WTC11 (cell line): ENCODE measurements around the gene SEL1L3. TPM values are rescaled to one million over a fixed set of nuclear protein-coding genes. Genes with fewer than 3 reads are reported as not detected.

Experiments used
- ATAC-seq: fragments of 200-7000 bp; cut with Tn5 transposase; 2 replicates; pipeline ENCODE4 v1.10.0; 2021; ENCODE audit warnings: mild to moderate bottlenecking, moderate library complexity
- CTCF ChIA-PET: fragments of 300-600 bp; sonication (Branson Sonifier 250); formaldehyde crosslinking; loops from one replicate; lab custom pipeline; 2021; ENCODE audit warnings: antibody characterized with exemption; lab: Charles Lee
- POLR2A ChIA-PET: fragments of 350-600 bp; sonication (Branson Sonifier 250); formaldehyde crosslinking; loops from one replicate; lab custom pipeline; 2021; ENCODE audit warnings: antibody characterized with exemption; lab: Charles Lee
- DNase-seq: peaks from one replicate; pipeline ENCODE4 v3.0.0; 2021; ENCODE audit warnings: low spot score
- H3K27ac Mint-ChIP-seq: 2 replicates; pipeline ENCODE4 v1.8.0; 2021; ENCODE audit warnings: mixed read lengths
- H3K27me3 Mint-ChIP-seq: 2 replicates; pipeline ENCODE4 v1.8.0; 2021; ENCODE audit warnings: low read depth, mild to moderate bottlenecking, moderate library complexity, mixed read lengths
- H3K36me3 Mint-ChIP-seq: 2 replicates; pipeline ENCODE4 v1.8.0; 2021; ENCODE audit warnings: mixed read lengths
- H3K4me1 Mint-ChIP-seq: 2 replicates; pipeline ENCODE4 v1.8.0; 2022; ENCODE audit warnings: mixed read lengths
- H3K4me3 Mint-ChIP-seq: 2 replicates; pipeline ENCODE4 v1.8.0; 2021; ENCODE audit warnings: mild to moderate bottlenecking, moderate library complexity, mixed read lengths
- H3K9me3 Mint-ChIP-seq: 2 replicates; pipeline ENCODE4 v1.8.0; 2021; ENCODE audit warnings: mixed read lengths
- ELF4 ChIP-seq: sonication (generic); formaldehyde crosslinking; IDR thresholded peaks from 2 replicates; pipeline ENCODE4 v1.8.1; 2022; ENCODE audit warnings: low read depth, mild to moderate bottlenecking, moderate library complexity, missing genetic modification reagents
- FOXJ3 ChIP-seq: sonication (generic); formaldehyde crosslinking; IDR thresholded peaks from 2 replicates; pipeline ENCODE4 v1.9.0; 2021; ENCODE audit warnings: missing genetic modification reagents, mild to moderate bottlenecking, borderline replicate concordance
- FOXK1 ChIP-seq: sonication (generic); formaldehyde crosslinking; IDR thresholded peaks from 2 replicates; pipeline ENCODE4 v1.8.0; 2022; ENCODE audit warnings: mild to moderate bottlenecking, moderate library complexity, missing genetic modification reagents
- FOXP1 ChIP-seq: sonication (generic); formaldehyde crosslinking; IDR thresholded peaks from 2 replicates; pipeline ENCODE4 v1.8.0; 2022; ENCODE audit warnings: missing genetic modification reagents, mild to moderate bottlenecking, moderate library complexity, borderline replicate concordance
- SP1 ChIP-seq: sonication (generic); formaldehyde crosslinking; conservative IDR thresholded peaks from 2 replicates; pipeline ENCODE4 v1.8.1; 2022; ENCODE audit warnings: missing genetic modification reagents
- total RNA-seq: library from RNA; stranded (reverse); gene quantifications from 3 replicates; pipeline ENCODE4 v1.2.3, GENCODE V29; 2021
- TF ChIP-seq, protein P1 (sequence below): fragments of 250-450 bp; sonication (Bioruptor Pico); IDR thresholded peaks from 2 replicates; pipeline ENCODE4 v1.8.0; 2021; ENCODE audit warnings: mild to moderate bottlenecking
- TF ChIP-seq, protein P2 (sequence below): sonication (generic); formaldehyde crosslinking; conservative IDR thresholded peaks from 2 replicates; pipeline ENCODE4 v1.8.1; 2022; ENCODE audit warnings: mild to moderate bottlenecking, missing genetic modification reagents
- TF ChIP-seq, protein P3 (sequence below): sonication (generic); formaldehyde crosslinking; IDR thresholded peaks from 2 replicates; pipeline ENCODE4 v1.8.1; 2022; ENCODE audit warnings: low read depth, mild to moderate bottlenecking, moderate library complexity, missing genetic modification reagents, borderline replicate concordance
- TF ChIP-seq, protein P4 (sequence below): sonication (generic); formaldehyde crosslinking; conservative IDR thresholded peaks from 2 replicates; pipeline ENCODE4 v1.8.1; 2023; ENCODE audit warnings: mild to moderate bottlenecking, low read depth, missing genetic modification reagents, moderate library complexity
- TF ChIP-seq, protein P5 (sequence below): fragments of 250-450 bp; sonication (Bioruptor Pico); IDR thresholded peaks from 2 replicates; pipeline ENCODE4 v1.9.0; 2021; ENCODE audit warnings: mild to moderate bottlenecking
- TF ChIP-seq, protein P6 (sequence below): sonication (generic); formaldehyde crosslinking; IDR thresholded peaks from 2 replicates; pipeline ENCODE4 v1.8.1; 2023; ENCODE audit warnings: mild to moderate bottlenecking, missing genetic modification reagents, moderate library complexity
- TF ChIP-seq, protein P7 (sequence below): sonication (generic); formaldehyde crosslinking; IDR thresholded peaks from 2 replicates; pipeline ENCODE4 v1.8.1; 2022; ENCODE audit warnings: mild to moderate bottlenecking, missing genetic modification reagents, moderate library complexity, borderline replicate concordance
- TF ChIP-seq, protein P8 (sequence below): fragments of 200-600 bp; IDR thresholded peaks from 2 replicates; pipeline ENCODE4 v1.8.0; 2022; ENCODE audit warnings: antibody characterized with exemption
- TF ChIP-seq, protein P9 (sequence below): fragments of 250-450 bp; sonication (Bioruptor Pico); conservative IDR thresholded peaks from 2 replicates; pipeline ENCODE4 v1.9.0; 2021; ENCODE audit warnings: mild to moderate bottlenecking

Gene SEL1L3
- total RNA-seq, 1 experiment from 2014 or later: 31.5 TPM

DNA sequence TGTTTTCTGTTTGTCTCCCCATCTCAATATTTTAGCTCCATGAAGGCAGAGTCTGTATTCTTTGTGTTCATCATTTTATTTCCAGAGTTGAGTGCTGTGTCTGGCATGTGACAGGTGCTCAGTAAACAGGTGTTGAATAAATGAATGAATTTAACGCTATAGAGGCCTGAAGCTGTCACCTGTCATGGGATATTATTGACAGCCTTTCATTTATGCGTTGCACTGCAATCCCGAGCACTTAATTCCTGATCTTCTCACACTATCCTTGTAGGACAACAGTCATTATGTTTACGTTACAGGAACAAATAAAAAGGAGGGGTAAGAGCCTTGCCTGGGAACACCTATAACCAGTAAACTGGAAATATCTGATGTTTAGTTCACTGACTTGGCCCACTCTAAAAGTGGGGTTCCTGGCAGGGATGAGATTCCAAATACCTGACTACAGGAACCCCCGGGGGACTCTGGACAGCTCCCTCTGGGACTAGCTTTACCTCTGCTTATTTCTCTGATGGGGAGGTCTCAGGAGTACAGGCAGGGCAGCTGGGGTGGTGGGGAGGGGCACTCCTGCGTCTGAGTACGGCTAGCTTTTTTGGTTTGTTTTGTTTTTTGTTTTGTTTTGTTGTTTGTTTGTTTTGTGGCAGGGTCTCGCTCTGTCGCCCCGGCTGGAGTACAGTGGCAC, 36.6 kb downstream of the SEL1L3 start (continued):
- TF ChIP-seq, protein P1, sequence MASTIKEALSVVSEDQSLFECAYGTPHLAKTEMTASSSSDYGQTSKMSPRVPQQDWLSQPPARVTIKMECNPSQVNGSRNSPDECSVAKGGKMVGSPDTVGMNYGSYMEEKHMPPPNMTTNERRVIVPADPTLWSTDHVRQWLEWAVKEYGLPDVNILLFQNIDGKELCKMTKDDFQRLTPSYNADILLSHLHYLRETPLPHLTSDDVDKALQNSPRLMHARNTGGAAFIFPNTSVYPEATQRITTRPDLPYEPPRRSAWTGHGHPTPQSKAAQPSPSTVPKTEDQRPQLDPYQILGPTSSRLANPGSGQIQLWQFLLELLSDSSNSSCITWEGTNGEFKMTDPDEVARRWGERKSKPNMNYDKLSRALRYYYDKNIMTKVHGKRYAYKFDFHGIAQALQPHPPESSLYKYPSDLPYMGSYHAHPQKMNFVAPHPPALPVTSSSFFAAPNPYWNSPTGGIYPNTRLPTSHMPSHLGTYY (CRISPR knock-in tag): no peak

DNA sequence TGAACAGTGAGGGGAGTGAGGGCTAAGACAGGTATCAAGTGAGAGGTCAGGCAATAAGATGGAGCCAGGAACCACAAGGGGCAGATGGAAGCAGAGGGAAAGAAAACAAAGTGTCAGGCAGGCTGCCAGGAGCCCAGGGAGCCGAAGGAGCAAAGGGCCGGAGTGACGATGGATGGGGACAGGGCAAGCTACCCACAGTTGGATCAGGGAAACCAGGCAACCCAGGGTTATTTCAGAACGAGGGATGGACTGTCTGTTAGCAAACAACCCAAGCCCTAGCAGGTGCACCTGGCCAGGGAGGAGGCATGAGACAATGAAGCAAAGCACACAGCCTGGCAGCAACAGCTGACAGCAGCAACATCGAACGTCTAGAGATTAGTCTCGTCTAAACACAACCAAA, 39.2 kb downstream of the SEL1L3 start:
- Mint-ChIP-seq H3K27me3 (no peaks in the 10 kb centered on the region), H3K36me3 (peaks cover 29% of the 10 kb centered on the region), H3K27ac (peak overlapping the region; percentile 53; the same call in 1 of the 2 replicates), H3K4me1 (peaks cover 20% of the 10 kb centered on the region), H3K4me3 (no peak overlapping the region), H3K9me3 (no peaks in the 10 kb centered on the region)
- DNase-seq (no peak), ATAC-seq (no peak)
- ChIA-PET POLR2A (no interaction called here), CTCF (interaction anchor here (1.0 kb wide), 1 partner anchor 164 kb away, joined by 3 read pairs; no protein-coding TSS in a partner anchor)
- TF ChIP-seq, protein P2, sequence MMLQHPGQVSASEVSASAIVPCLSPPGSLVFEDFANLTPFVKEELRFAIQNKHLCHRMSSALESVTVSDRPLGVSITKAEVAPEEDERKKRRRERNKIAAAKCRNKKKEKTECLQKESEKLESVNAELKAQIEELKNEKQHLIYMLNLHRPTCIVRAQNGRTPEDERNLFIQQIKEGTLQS (CRISPR knock-in tag): no peak
- TF ChIP-seq, protein P3, sequence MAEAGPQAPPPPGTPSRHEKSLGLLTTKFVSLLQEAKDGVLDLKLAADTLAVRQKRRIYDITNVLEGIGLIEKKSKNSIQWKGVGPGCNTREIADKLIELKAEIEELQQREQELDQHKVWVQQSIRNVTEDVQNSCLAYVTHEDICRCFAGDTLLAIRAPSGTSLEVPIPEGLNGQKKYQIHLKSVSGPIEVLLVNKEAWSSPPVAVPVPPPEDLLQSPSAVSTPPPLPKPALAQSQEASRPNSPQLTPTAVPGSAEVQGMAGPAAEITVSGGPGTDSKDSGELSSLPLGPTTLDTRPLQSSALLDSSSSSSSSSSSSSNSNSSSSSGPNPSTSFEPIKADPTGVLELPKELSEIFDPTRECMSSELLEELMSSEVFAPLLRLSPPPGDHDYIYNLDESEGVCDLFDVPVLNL (CRISPR knock-in tag): no peak
- TF ChIP-seq, protein P4, sequence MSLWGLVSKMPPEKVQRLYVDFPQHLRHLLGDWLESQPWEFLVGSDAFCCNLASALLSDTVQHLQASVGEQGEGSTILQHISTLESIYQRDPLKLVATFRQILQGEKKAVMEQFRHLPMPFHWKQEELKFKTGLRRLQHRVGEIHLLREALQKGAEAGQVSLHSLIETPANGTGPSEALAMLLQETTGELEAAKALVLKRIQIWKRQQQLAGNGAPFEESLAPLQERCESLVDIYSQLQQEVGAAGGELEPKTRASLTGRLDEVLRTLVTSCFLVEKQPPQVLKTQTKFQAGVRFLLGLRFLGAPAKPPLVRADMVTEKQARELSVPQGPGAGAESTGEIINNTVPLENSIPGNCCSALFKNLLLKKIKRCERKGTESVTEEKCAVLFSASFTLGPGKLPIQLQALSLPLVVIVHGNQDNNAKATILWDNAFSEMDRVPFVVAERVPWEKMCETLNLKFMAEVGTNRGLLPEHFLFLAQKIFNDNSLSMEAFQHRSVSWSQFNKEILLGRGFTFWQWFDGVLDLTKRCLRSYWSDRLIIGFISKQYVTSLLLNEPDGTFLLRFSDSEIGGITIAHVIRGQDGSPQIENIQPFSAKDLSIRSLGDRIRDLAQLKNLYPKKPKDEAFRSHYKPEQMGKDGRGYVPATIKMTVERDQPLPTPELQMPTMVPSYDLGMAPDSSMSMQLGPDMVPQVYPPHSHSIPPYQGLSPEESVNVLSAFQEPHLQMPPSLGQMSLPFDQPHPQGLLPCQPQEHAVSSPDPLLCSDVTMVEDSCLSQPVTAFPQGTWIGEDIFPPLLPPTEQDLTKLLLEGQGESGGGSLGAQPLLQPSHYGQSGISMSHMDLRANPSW: no peak
- TF ChIP-seq FOXK1 (CRISPR knock-in tag) (no peak), SP1 (no peak), ELF4 (CRISPR knock-in tag) (no peak), FOXJ3 (CRISPR knock-in tag) (no peak), FOXP1 (CRISPR knock-in tag) (no peak)
- TF ChIP-seq, protein P5, sequence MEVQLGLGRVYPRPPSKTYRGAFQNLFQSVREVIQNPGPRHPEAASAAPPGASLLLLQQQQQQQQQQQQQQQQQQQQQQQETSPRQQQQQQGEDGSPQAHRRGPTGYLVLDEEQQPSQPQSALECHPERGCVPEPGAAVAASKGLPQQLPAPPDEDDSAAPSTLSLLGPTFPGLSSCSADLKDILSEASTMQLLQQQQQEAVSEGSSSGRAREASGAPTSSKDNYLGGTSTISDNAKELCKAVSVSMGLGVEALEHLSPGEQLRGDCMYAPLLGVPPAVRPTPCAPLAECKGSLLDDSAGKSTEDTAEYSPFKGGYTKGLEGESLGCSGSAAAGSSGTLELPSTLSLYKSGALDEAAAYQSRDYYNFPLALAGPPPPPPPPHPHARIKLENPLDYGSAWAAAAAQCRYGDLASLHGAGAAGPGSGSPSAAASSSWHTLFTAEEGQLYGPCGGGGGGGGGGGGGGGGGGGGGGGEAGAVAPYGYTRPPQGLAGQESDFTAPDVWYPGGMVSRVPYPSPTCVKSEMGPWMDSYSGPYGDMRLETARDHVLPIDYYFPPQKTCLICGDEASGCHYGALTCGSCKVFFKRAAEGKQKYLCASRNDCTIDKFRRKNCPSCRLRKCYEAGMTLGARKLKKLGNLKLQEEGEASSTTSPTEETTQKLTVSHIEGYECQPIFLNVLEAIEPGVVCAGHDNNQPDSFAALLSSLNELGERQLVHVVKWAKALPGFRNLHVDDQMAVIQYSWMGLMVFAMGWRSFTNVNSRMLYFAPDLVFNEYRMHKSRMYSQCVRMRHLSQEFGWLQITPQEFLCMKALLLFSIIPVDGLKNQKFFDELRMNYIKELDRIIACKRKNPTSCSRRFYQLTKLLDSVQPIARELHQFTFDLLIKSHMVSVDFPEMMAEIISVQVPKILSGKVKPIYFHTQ: no peak
- TF ChIP-seq, protein P6, sequence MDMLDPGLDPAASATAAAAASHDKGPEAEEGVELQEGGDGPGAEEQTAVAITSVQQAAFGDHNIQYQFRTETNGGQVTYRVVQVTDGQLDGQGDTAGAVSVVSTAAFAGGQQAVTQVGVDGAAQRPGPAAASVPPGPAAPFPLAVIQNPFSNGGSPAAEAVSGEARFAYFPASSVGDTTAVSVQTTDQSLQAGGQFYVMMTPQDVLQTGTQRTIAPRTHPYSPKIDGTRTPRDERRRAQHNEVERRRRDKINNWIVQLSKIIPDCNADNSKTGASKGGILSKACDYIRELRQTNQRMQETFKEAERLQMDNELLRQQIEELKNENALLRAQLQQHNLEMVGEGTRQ (CRISPR knock-in tag): no peak
- TF ChIP-seq, protein P7, sequence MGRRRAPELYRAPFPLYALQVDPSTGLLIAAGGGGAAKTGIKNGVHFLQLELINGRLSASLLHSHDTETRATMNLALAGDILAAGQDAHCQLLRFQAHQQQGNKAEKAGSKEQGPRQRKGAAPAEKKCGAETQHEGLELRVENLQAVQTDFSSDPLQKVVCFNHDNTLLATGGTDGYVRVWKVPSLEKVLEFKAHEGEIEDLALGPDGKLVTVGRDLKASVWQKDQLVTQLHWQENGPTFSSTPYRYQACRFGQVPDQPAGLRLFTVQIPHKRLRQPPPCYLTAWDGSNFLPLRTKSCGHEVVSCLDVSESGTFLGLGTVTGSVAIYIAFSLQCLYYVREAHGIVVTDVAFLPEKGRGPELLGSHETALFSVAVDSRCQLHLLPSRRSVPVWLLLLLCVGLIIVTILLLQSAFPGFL (CRISPR knock-in tag): no peak
- TF ChIP-seq, protein P8, sequence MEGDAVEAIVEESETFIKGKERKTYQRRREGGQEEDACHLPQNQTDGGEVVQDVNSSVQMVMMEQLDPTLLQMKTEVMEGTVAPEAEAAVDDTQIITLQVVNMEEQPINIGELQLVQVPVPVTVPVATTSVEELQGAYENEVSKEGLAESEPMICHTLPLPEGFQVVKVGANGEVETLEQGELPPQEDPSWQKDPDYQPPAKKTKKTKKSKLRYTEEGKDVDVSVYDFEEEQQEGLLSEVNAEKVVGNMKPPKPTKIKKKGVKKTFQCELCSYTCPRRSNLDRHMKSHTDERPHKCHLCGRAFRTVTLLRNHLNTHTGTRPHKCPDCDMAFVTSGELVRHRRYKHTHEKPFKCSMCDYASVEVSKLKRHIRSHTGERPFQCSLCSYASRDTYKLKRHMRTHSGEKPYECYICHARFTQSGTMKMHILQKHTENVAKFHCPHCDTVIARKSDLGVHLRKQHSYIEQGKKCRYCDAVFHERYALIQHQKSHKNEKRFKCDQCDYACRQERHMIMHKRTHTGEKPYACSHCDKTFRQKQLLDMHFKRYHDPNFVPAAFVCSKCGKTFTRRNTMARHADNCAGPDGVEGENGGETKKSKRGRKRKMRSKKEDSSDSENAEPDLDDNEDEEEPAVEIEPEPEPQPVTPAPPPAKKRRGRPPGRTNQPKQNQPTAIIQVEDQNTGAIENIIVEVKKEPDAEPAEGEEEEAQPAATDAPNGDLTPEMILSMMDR: no peak
- TF ChIP-seq, protein P9, sequence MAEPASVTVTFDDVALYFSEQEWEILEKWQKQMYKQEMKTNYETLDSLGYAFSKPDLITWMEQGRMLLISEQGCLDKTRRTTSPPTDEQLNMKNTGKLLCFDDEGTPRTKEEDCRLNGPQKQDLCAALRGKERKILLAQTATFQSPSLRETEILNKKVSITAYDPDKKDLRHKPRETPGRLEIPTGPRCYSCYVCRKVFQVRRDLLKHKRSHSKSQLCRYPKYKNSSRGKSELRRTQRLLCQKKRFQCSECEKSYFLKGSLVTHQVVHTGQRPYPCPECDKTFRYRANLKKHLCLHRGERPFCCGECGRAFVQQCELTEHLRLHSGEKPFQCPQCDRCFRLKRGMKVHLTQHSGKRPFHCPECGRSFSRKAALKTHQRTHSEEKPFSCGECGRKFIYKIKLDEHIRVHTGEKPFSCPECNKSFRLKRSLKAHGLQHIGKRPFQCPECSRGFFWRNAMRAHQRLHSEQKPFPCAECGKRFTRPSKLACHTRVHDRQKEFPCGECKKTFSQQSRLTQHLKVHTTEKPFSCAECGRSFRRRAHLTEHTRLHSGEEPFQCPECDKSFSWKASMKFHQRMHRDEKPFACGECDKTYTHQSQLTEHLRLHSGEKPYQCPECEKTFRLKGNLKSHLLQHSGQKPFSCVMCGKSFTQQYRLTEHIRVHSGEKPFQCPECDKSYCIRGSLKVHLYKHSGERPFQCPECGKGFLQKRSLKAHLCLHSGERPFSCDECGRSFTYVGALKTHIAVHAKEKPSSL (CRISPR knock-in tag): no peak
